NCI-H82 treated with DMSO at 0.1 percent for 48 hours (cell line): Measurements from ENCODE around the gene FAM209B.
"Not testable (repeated sequence)": the region's sequence is repeated elsewhere in the genome, so short reads cannot be mapped to it uniquely, and the experiment has no call there.

Source experiments
- DNase-seq: peaks from one replicate; lab custom pipeline; 2025; ENCODE audit not compliant: unreplicated experiment; lab: John Stamatoyannopoulos, UW

FAM209B gene

DNA sequence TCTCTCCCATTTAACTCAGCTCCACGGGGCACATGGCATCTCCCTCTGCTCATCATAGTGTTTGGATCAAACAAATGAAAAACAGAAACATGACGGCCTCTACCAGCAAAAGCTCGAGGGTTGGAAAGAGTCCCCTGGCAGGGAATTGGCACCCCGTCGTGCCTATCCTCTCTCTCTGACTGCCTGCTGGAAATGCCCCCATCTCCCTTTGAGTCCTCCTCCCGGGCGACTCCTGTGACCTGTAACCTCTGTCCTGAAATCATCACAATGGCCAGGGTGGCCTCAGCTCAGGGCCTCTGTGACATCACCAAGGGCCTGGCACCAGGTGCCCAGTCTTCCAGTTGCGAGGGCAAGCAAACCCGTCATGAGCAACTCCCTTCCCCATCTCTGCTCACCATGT lies at the start of gene FAM209B:
FAM209B (plus strand) TSS at position 301 of the 400 bp plus-strand sequence; CDS start at position 397, 96 bp downstream.
- not testable (repeated sequence) for DNase-seq

GRCh38 chr20:56483970-56484369 lies 49.1 kb upstream of the FAM209B start:
- DNase-seq, result no peak

- DNase-seq, result no peak
Observed at GRCh38 chr20:56487216-56487615, 45.8 kb upstream of the FAM209B start.

- no peak for DNase-seq
Observed at GRCh38 chr20:56488566-56488965, 44.5 kb upstream of the FAM209B start.

GRCh38 chr20:56501116-56501515 lies 31.9 kb upstream of the FAM209B start:
- no peak for DNase-seq

DNA sequence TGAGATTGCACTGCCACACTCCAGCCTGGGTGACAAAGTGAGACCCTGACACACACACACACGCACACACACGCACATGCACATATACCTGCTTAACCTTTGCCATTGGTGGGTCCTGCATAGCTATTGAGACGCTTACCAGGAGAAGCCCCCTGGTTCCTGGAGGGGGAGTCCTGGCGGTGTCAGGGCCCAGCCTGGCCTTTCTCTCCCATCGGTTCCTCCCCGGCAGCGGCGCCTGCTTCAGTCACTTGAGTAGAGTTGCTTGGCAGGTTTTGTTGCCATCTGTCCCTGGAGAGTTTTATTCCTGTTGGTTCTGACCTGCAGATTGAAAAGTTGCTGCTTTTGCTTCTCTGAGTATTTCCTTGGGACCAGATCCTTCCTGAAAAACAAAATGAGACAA lies 29.1 kb upstream of the FAM209B start:
- DNase-seq, result no peak

GRCh38 chr20:56504373-56505005 lies 28.6 kb upstream of the FAM209B start:
- DNase-seq, result no peak

DNA sequence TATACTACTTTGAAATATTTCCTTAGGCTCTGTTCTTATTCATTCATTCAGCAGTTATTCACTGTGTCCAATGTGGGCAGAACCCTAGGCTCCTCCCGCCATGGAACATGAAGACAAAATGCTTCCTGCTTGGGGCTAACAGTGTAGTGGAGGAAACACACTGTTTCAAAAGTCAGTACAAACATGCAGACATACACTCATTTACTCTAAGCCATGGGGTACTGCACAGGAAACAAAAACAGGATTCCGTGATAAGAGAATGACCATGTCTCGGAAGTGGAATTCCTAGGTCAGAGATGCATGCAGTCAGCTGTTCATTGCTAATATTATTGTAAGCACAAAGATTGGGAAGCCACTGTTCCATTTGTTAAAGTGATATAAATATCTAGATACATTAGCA lies 26.9 kb upstream of the FAM209B start:
- no peak for DNase-seq

DNA sequence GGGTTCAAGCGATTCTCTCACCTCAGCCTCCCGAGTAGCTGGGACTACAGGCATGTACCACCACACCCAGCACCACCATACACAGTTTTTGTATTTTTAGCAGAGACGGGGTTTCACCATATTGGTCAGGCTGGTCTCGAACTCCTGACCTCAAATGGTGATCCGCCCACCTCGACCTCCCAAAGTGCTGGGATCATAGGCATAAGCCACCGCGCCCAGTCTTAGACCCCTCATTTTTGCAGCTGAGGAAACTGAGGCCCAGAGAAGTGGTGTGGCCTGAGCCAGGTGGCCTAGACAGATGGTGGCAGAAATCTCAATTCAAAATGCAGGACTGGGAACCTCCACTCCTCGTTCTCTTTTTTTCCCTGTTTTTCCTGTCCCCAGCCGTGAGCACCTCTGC lies 21.1 kb upstream of the FAM209B start:
- DNase-seq, result no peak

GRCh38 chr20:56513161-56514150 lies 19.6 kb upstream of the FAM209B start:
- DNase-seq, result no peak

GRCh38 chr20:56516631-56517030 lies 16.4 kb upstream of the FAM209B start:
- no peak for DNase-seq

DNA sequence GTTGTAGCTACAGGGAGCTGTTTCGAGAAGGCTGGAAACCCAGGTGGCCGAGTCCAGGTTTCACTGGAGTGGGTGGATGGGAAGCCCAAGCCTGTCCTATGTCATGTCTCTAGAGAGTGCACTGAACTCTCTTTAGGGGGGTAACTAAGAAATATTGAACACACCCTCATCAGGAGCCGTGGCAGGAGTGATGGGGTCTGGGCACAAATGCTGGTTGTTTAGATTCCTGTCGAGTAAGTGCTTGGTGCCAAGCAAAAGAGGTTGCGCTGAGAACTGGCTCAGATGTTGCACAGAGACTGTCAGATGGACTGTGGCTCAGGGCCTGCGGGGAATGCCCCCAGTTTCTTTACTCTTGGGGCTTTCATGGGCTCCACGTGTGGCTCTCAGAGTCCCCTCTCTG lies 15.8 kb upstream of the FAM209B start:
- no peak for DNase-seq

DNA sequence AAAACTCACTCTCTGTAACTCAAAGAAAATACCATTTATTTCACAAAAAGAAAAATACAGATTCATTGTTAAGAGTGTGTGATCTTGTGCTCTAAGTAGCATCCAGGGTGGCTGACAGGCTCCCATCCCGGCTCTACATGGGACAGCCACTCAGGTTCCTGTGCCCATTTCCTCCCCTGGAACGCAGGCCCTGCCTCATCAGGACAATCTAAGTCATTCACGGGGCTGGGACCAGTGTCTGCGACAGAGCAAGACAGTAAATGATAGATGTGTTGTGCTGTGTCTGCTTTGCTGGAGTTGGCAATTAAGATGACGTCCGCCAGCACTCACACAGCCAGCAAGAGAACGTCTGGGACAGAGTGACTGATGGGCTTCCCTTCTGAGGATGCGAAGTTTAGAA lies 15.4 kb upstream of the FAM209B start:
- no peak for DNase-seq

DNA sequence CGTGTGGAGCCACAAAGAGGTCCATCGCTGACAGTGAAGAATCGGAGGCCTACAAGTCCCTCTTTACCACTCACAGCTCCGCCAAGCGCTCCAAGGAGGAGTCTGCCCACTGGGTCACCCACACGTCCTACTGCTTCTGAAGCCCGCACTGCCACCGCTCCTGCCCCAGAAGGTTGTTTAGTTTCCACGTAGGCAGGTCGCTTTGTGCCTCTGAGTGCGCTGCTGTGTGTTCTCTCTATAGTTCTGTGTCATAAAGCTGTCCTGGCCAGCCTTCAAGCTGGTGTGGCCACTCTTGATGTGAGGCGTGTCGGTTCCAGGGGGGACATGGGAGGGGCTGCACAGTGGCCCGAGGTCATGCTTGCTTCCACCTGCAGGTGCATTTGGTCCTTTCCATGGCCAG lies 14.9 kb upstream of the FAM209B start:
- DNase-seq, result no peak

DNA sequence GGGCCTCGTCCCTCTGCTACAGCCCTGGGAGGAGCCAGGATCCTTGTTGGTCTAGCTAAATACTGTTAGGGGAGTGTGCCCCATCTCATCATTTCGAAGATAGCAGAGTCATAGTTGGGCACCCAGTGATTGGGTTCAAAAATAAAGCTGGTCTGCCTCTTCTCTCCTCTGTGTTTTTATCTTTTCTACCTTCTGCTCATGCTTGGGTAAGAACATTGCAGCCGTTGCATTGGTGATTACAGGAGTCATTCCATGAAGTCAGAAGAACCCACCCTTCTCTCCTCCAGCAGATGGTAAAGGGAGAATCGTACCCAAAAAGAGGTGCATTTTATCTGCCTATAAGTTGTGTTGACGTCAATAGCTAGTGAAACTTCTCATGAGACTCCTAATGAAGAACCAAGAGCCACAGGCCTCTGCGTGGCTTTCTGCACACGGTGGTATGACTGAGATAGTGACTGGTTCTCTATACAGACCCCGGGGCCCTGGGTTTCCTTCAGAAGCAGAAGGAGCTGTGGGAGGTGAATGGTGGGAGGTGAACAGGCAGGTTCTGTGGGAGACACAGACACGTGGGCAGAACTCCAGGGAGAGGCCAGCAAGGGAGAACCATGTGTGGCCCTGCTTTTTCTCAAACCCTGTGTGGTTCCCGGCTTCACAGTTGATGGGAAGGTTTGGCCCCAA lies 14.2 kb upstream of the FAM209B start:
- DNase-seq, result no peak

- no peak for DNase-seq
Observed at GRCh38 chr20:56519551-56519950, 13.5 kb upstream of the FAM209B start.

DNA sequence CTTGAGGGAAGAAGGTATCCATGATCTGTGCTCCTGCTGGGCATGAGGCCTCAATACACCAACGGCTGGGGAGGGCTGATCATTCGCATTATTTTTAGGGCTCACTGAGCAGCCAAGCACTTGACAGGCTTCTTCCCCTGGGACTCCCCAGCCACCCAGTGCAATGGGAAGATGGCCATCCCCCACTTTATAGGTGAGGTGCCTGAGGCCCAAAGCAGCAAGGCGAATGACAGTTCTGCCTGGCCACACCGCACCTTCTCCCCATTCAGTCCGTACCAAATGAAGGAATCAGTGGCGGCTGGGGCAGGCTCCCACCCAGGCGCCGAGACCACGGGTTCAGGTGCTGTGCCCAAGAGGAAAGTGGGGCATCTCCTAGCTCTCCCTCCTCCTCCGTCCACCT lies 12.9 kb upstream of the FAM209B start:
- DNase-seq, result no peak

GRCh38 chr20:56520746-56521354 lies 12.2 kb upstream of the FAM209B start:
- DNase-seq, result not testable (repeated sequence)

- DNase-seq, result no peak
Observed at GRCh38 chr20:56522311-56522710, 10.7 kb upstream of the FAM209B start.

DNA sequence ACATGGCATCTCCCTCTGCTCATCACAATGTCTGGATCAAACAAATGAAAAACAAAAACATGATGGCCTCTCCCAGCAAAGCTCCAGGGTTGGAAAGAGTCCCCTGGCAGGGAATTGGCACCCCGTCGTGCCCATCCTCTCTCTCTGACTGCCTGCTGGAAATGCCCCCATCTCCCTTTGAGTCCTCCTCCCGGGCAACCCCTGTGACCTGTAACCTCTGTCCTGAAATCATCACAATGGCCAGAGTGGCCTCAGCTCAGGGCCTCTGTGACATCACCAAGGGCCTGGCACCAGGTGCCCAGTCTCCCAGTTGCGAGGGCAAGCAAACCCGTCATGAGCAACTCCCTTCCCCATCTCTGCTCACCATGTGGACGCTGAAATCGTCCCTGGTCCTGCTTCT lies 8.6 kb upstream of the FAM209B start, which contains the start of gene FAM209A:
FAM209A (plus strand) TSS at position 301 of the 400 bp plus-strand sequence; CDS start at position 366, 65 bp downstream.
- DNase-seq, result not testable (repeated sequence)

DNA sequence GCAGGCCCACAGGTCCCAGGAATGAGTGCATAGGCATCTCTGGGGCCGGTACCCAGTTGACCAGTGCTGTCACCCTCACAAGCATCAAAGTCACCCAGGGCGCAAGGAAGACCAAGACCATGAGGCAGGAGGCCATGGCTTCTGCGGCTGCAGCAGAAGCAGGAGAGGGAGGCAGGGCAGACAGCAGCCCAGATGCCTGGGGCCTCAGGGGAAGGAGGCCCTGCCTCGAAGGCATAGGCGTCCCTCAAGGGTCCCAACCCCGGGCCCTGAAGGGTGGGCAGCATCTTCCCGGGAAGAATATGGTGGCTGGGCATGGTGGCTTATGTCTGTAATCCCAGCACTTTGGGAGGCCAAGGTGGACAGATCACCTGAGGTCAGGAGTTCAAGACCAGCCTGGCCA lies 5.5 kb upstream of the FAM209B start:
- no peak for DNase-seq
